Progenitor cell of endocrine pancreas (in vitro differentiated cells): ENCODE measurements around the gene EXOC8. TPM values are rescaled to one million over a fixed set of nuclear protein-coding genes. Genes with fewer than 3 reads are reported as not detected.

Source experiments
- DNase-seq: peaks from one replicate; pipeline ENCODE4 v3.0.0; 2021; ENCODE audit warnings: low spot score; ENCODE audit not compliant: unreplicated experiment
- H3K27ac Mint-ChIP-seq: 2 replicates; pipeline ENCODE4 v1.8.0; 2021; ENCODE audit warnings: mild to moderate bottlenecking, moderate library complexity, mixed read lengths
- H3K27me3 Mint-ChIP-seq: 2 replicates; pipeline ENCODE4 v1.8.0; 2021; ENCODE audit warnings: mixed read lengths
- H3K36me3 Mint-ChIP-seq: 2 replicates; pipeline ENCODE4 v1.8.0; 2022; ENCODE audit warnings: mixed read lengths; ENCODE audit not compliant: insufficient read depth
- H3K4me1 Mint-ChIP-seq: 2 replicates; pipeline ENCODE4 v1.8.0; 2021; ENCODE audit warnings: low read depth, mixed read lengths
- H3K4me3 Mint-ChIP-seq: 2 replicates; pipeline ENCODE4 v1.8.0; 2021; ENCODE audit warnings: low read depth, mild to moderate bottlenecking, moderate library complexity, mixed read lengths
- H3K9me3 Mint-ChIP-seq: 2 replicates; pipeline ENCODE4 v1.8.0; 2021; ENCODE audit warnings: low read depth, mixed read lengths
- total RNA-seq: library from RNA; stranded (reverse); gene quantifications from 2 replicates; pipeline ENCODE4 v1.2.1, GENCODE V29; 2021
- TF ChIP-seq, protein P1 (sequence below): fragments of 200-600 bp; sonication (generic); IDR thresholded peaks from one replicate; pipeline ENCODE4 v1.5.0; 2021; ENCODE audit warnings: antibody characterized with exemption, mild to moderate bottlenecking; ENCODE audit not compliant: unreplicated experiment

The EXOC8 gene
- total RNA-seq, 1 donor from 2014 or later = 9.6 TPM

DNA sequence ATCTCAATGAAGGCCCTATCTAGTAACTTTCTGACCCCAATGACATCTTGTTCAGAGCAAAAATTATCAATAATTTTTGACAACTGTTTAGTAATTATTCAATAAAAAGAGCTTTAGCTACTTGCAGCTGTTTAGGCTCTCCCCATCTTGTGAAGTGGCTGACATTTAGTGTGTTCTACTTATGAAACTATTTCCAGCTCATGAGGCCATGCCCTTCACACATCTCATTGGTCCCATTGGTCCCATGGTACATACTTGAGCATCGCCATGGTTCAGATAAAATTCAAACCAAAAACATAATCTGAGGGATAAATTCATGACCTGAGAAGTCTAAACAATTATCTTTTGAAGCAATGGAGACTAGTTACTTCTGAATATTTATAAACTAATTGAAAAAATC lies 24.7 kb upstream of the EXOC8 start:
- peaks cover 9% of the 10 kb centered on the region for H3K36me3 Mint-ChIP-seq

DNA sequence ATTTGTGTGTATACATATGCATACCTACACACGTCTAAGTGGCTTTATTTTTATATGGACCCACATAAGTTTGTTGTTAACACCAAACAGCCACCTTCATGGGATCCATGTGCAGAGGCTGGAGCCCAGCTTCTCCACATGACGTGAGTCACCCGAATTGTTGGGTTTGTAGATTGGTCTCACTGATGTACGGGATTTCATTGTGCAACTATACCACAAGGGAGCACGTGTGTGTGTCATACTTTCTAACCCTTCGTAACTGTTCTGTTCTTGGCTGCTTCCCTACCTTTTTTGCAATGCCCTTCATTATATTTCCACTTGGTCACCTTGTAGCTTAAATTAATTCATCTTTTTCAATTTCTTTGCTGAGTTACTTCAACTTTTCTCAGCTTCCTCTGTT lies 21.5 kb upstream of the EXOC8 start:
- H3K27ac Mint-ChIP-seq = no peak overlapping the region
- TF ChIP-seq, protein P1, sequence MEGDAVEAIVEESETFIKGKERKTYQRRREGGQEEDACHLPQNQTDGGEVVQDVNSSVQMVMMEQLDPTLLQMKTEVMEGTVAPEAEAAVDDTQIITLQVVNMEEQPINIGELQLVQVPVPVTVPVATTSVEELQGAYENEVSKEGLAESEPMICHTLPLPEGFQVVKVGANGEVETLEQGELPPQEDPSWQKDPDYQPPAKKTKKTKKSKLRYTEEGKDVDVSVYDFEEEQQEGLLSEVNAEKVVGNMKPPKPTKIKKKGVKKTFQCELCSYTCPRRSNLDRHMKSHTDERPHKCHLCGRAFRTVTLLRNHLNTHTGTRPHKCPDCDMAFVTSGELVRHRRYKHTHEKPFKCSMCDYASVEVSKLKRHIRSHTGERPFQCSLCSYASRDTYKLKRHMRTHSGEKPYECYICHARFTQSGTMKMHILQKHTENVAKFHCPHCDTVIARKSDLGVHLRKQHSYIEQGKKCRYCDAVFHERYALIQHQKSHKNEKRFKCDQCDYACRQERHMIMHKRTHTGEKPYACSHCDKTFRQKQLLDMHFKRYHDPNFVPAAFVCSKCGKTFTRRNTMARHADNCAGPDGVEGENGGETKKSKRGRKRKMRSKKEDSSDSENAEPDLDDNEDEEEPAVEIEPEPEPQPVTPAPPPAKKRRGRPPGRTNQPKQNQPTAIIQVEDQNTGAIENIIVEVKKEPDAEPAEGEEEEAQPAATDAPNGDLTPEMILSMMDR = no peak
- H3K4me3 Mint-ChIP-seq = no peak overlapping the region
- DNase-seq = no peak
- H3K4me1 Mint-ChIP-seq = peaks cover 2% of the 10 kb centered on the region
- peaks cover 8% of the 10 kb centered on the region for H3K36me3 Mint-ChIP-seq
- H3K9me3 Mint-ChIP-seq = no peaks in the 10 kb centered on the region
- no peaks in the 10 kb centered on the region for H3K27me3 Mint-ChIP-seq

More for the DNA sequence above, 24.7 kb upstream of the EXOC8 start:
- no peak overlapping the region for H3K27ac Mint-ChIP-seq
- DNase-seq = no peak
- H3K4me3 Mint-ChIP-seq = no peak overlapping the region
- no peaks in the 10 kb centered on the region for H3K27me3 Mint-ChIP-seq
- no peaks in the 10 kb centered on the region for H3K9me3 Mint-ChIP-seq
- TF ChIP-seq, protein P1 = no peak
- H3K4me1 Mint-ChIP-seq = peaks cover 2% of the 10 kb centered on the region

DNA sequence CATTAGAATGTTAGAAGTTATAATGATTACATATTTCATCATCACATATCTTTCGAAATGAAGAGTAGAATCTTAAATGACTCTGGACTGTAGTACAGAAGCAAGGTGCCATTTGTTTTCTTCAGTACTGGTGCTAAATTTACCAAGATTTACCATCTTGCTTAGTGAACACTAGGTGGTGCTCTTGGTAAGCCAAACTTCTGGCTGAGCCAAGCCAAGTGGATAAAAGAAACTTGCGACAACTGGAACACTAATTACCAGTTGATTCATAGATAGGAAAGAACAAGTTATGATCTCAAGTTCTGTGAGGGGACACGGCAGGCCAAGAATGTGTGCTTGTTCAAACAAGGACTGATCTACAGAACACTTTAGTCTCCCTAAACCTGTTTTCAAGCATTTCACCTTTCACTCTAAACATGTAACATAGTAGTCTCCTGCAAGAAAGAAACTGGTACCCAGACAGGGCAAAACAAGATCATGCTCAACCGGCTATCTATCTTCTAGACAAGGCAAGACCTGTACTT lies 20.2 kb upstream of the EXOC8 start:
- DNase-seq = no peak
- no peak overlapping the region for H3K27ac Mint-ChIP-seq
- peaks cover 2% of the 10 kb centered on the region for H3K4me1 Mint-ChIP-seq
- peaks cover 10% of the 10 kb centered on the region for H3K36me3 Mint-ChIP-seq
- TF ChIP-seq, protein P1 = peak; percentile 89
- H3K4me3 Mint-ChIP-seq = no peak overlapping the region
- no peaks in the 10 kb centered on the region for H3K27me3 Mint-ChIP-seq
- H3K9me3 Mint-ChIP-seq = no peaks in the 10 kb centered on the region

DNA sequence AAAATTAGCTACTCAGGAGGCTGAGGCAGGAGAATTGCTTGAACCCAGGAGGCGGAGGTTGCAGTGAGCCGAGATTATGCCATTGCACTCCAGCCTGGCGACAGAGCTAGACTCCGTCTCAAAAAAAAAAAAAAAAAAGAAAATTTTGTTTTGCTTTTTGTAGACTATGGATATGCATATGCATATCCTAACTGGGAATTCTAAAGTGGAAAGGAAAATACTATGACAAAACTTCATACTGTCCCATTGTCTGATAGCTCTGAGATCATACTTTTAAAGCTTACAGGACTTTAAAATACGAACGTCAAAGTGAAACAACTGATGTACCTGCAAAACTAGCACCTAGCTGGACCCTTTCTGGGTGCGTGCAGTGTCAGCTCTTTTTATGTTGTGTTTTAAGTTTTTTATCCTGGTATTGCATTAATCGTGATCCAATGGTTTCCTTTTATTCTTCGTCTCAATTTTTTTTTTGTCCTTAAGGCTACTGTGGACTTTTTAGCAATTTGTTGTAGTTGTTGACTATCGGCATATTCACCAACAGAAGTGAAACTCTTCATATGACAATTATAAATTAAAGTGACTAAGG lies 19.6 kb upstream of the EXOC8 start:
- no peaks in the 10 kb centered on the region for H3K9me3 Mint-ChIP-seq
- no peaks in the 10 kb centered on the region for H3K27me3 Mint-ChIP-seq
- H3K4me3 Mint-ChIP-seq = no peak overlapping the region
- peaks cover 14% of the 10 kb centered on the region for H3K36me3 Mint-ChIP-seq
- TF ChIP-seq, protein P1 = no peak
- no peak for DNase-seq
- peaks cover 2% of the 10 kb centered on the region for H3K4me1 Mint-ChIP-seq
- no peak overlapping the region for H3K27ac Mint-ChIP-seq

DNA sequence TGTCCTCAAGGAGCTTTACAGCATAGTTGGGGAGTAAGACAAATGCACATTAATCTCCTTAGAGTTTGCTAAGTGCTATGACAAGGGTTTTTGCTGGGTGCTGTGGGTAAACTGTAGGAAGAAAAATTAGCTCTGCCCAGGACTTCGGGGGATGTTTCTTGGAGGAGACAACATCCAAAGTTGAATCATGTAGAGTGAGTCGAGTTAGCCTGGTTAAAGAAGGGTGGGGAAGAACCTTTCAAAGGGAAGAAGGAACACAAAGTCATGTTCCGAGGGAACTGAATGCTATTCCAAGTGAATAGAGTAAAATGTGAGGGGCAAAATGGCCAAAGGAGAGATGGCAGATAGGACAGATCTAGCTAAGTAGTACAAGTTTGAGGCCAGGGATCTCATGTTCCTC lies 17.5 kb upstream of the EXOC8 start:
- TF ChIP-seq, protein P1 = no peak
- Mint-ChIP-seq H3K9me3 (no peaks in the 10 kb centered on the region), H3K36me3 (peaks cover 15% of the 10 kb centered on the region), H3K27me3 (no peaks in the 10 kb centered on the region), H3K4me1 (peaks cover 2% of the 10 kb centered on the region), H3K27ac (no peak overlapping the region), H3K4me3 (no peak overlapping the region)
- no peak for DNase-seq
